ENCODE data around the gene AGMAT.

AGMAT gene

DNA sequence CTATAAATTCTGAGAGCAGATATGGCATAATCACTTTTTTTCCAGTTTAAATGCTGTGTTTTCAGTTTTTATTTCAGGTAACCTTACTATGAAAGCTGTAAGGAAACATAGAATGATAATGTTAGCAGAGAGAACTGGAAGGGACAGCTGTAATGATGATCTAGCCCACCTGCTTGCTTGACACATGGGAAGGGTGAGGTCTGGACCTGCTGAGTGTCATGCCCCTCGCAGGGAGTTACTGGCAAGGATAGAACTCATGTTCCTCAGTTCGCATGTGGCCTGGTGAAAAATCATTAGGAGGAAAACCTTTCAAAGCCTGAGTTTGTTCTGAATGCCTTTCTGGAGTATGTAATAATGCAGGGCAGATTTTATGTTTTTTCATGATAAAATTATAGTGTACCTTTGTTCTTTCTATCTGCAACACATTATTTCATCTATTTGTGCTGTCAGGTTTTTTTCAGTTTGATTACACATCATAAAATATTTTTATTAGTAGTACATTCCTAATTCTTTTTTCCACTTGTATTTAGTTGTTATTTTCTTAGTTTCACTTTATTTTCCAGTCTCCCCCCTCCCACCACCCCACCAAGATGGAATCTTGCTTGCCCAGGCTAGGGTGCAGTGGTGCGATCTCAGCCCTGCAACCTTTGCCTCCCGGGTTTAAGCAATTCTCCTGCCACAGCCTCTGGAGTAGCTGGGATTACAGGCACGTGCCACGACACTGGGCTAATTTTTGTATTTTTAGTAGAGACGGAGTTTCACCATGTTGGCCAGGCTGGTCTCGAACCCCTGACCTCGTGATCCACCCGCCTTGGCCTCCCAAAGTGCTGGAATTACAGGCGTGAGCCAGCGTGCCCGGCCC is 40.4 kb upstream of the AGMAT start:
- no peaks in the 10 kb centered on the region for H3K4me1 ChIP-seq

DNA sequence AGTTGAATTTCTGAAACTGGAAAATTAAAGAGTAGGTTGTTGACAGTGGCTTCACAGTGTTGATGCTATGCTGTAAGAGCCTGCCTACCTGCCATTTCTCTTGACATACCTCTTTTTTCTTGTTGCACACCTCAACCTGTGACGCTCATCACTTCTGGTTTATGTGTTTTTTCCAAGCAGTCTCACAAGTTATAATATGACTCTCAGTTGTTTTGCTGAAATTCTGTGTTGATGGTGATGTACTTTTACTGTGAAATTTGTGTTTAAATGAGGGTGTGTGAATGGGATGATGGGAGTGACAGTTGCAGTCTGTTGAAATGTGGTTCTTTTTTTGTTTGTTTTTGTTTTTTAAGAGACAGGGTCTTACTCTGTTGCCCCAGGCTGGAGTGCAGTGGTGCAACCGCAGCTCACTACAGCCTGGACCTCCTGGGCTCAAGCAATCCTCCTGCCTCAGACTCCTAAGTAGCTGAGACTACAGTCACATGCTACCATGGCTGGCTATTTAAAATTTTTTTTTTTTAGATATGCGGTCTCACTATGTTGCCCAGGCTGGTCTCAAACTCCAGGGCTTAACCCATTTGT is 39.4 kb upstream of the AGMAT start:
- H3K36me3 ChIP-seq, result no peaks in the 10 kb centered on the region
- no peaks in the 10 kb centered on the region for H3K9me3 ChIP-seq
- no peaks in the 10 kb centered on the region for H3K27me3 ChIP-seq
- no peaks in the 10 kb centered on the region for H3K4me1 ChIP-seq
- DNase-seq, result no peak
- TF ChIP-seq, protein P1, sequence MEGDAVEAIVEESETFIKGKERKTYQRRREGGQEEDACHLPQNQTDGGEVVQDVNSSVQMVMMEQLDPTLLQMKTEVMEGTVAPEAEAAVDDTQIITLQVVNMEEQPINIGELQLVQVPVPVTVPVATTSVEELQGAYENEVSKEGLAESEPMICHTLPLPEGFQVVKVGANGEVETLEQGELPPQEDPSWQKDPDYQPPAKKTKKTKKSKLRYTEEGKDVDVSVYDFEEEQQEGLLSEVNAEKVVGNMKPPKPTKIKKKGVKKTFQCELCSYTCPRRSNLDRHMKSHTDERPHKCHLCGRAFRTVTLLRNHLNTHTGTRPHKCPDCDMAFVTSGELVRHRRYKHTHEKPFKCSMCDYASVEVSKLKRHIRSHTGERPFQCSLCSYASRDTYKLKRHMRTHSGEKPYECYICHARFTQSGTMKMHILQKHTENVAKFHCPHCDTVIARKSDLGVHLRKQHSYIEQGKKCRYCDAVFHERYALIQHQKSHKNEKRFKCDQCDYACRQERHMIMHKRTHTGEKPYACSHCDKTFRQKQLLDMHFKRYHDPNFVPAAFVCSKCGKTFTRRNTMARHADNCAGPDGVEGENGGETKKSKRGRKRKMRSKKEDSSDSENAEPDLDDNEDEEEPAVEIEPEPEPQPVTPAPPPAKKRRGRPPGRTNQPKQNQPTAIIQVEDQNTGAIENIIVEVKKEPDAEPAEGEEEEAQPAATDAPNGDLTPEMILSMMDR (IDR thresholded peaks at IDR 0.05; ENCODE audit: low read depth, low read length), result no peak
- H3K4me3 ChIP-seq (ENCODE audit: low read depth, low read length), result no peak overlapping the region

More for the DNA sequence above, 40.4 kb upstream of the AGMAT start:
- Histone ChIP-seq H3K9me3 (no peaks in the 10 kb centered on the region), H3K27me3 (no peaks in the 10 kb centered on the region), H3K4me3 (ENCODE audit: low read depth, low read length) (no peak overlapping the region), H3K36me3 (peaks cover 1% of the 10 kb centered on the region; the same call in 1 of the 2 replicates)
- TF ChIP-seq, protein P1 (IDR thresholded peaks at IDR 0.05; ENCODE audit: low read depth, low read length), result no peak
- DNase-seq, result no peak

DNA sequence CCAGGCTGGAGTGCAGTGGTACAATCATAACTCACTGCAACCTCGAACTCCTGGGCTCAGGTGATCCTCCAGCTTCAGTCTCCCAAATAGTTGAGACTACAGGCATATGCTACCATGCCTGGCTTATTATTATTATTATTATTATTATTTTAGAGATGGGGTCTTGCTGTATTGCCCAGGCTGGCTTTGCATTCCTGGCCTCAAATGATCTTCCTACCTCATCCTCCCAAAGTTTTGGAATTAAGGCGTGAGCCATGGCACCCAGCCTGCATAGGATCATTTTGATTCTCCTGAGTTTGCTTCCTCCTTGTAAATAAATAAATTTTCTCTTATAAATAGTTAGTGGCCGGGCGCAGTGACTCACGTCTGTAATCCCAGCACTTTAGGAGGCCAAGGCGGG is 38.6 kb upstream of the AGMAT start:
- Histone ChIP-seq H3K36me3 (no peaks in the 10 kb centered on the region), H3K9me3 (no peaks in the 10 kb centered on the region), H3K4me1 (no peaks in the 10 kb centered on the region), H3K27me3 (no peaks in the 10 kb centered on the region), H3K4me3 (ENCODE audit: low read depth, low read length) (no peak overlapping the region)
- TF ChIP-seq, protein P1 (IDR thresholded peaks at IDR 0.05; ENCODE audit: low read depth, low read length), result no peak
- no peak for DNase-seq

DNA sequence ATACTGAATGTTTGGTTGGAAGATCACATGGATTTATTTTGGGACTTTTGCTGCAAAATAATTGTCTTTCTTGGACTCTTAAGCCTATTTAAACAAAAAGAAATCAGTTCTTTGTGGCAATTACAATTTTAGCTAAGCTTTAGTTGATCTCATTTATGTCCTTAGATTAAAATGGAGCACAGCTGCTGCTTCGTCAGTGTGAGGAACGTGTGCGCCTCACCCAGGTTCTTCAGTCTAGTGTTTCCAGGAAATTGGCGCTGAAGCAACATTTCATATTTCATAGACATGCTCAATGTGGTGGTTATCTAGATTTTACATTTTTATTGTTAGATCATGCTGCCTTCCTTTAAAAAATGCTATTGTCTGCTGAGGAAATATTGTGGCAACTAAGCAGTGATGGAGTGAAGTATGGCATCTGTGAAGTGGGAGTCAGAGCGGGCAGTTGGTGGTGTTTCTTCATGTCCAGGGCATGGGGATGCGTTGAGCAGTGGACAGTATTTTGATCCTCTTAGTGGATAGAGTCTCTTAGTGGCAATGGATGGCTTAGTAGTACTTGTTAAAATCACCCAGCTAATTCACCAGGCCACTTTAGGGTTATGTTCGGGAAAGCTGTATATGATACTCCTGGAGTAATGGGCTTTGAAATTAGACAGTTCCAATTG is 38.0 kb upstream of the AGMAT start:
- TF ChIP-seq, protein P1 (IDR thresholded peaks at IDR 0.05; ENCODE audit: low read depth, low read length), result no peak
- no peak overlapping the region for H3K4me3 ChIP-seq (ENCODE audit: low read depth, low read length)
- H3K36me3 ChIP-seq, result no peaks in the 10 kb centered on the region
- DNase-seq, result no peak
- H3K4me1 ChIP-seq, result no peaks in the 10 kb centered on the region
- no peaks in the 10 kb centered on the region for H3K9me3 ChIP-seq
- no peaks in the 10 kb centered on the region for H3K27me3 ChIP-seq

DNA sequence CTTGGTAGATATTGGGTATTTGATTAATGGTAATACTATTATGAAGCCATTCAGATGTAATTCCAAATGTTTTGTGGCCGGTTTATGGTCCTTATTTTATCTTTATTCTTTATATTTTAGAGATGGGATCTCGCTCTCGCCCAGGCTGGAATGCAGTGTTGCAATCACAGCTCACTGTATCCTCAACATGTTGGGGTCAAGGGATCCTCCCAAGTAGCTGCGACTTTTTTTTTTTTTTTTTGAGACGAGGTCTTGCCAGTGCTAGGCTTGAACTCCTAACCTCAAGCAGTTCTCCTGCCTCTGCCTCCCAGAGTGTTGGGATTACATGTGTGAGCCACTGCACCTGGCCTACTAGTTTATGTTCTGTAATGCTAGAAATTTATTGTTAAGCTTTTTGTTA is 37.1 kb upstream of the AGMAT start:
- Histone ChIP-seq H3K4me1 (no peaks in the 10 kb centered on the region), H3K9me3 (no peaks in the 10 kb centered on the region), H3K27me3 (no peaks in the 10 kb centered on the region), H3K4me3 (ENCODE audit: low read depth, low read length) (no peak overlapping the region), H3K36me3 (no peaks in the 10 kb centered on the region)
- TF ChIP-seq, protein P1 (IDR thresholded peaks at IDR 0.05; ENCODE audit: low read depth, low read length), result no peak
- DNase-seq, result no peak

All from BE2C (cell line).